MM.1S (cell line): ENCODE data around the gene FYCO1.

Source experiments
- DNase-seq: peaks from one replicate; pipeline ENCODE4 v3.0.0-alpha.2; 2015
- H2AFZ ChIP-seq: fragments of 300-600 bp; sonication (generic); 2 replicates; pipeline ENCODE4 v1.6.0; 2016; ENCODE audit warnings: antibody characterized with exemption, low read length
- H3F3A ChIP-seq: fragments of 300-600 bp; sonication (generic); 2 replicates; pipeline ENCODE4 v1.6.1; 2016; ENCODE audit warnings: mild to moderate bottlenecking, antibody characterized with exemption, low read length, moderate library complexity, mixed read lengths; ENCODE audit not compliant: insufficient read depth
- H3K27ac ChIP-seq: fragments of 300-600 bp; sonication (generic); 2 replicates; pipeline ENCODE4 v1.5.1; 2016; ENCODE audit warnings: mild to moderate bottlenecking, low read length
- H3K27me3 ChIP-seq: fragments of 300-600 bp; sonication (generic); replicated peaks from 2 replicates; pipeline ENCODE4 v1.6.0; 2016; ENCODE audit warnings: low read length; ENCODE audit not compliant: insufficient read depth
- H3K36me3 ChIP-seq: fragments of 300-600 bp; sonication (generic); replicated peaks from 2 replicates; pipeline ENCODE4 v1.6.1; 2016; ENCODE audit warnings: mild to moderate bottlenecking, low read length, mixed read lengths; ENCODE audit not compliant: insufficient read depth
- H3K4me1 ChIP-seq: fragments of 300-600 bp; sonication (generic); 2 replicates; pipeline ENCODE4 v1.6.1; 2016; ENCODE audit warnings: low read length, mixed read lengths
- H3K4me2 ChIP-seq: fragments of 300-600 bp; sonication (generic); 2 replicates; pipeline ENCODE4 v1.6.0; 2016; ENCODE audit warnings: low read depth, low read length
- H3K4me3 ChIP-seq: fragments of 300-600 bp; sonication (generic); 2 replicates; pipeline ENCODE4 v1.5.1; 2016; ENCODE audit warnings: low read length, mixed read lengths
- H3K79me2 ChIP-seq: fragments of 300-600 bp; sonication (generic); 2 replicates; pipeline ENCODE4 v1.6.1; 2016; ENCODE audit warnings: mixed run types, low read length, mixed read lengths
- H3K9ac ChIP-seq: fragments of 300-600 bp; sonication (generic); 2 replicates; pipeline ENCODE4 v1.6.1; 2016; ENCODE audit warnings: low read length, mixed read lengths
- H3K9me2 ChIP-seq: fragments of 300-600 bp; sonication (generic); replicated peaks from 2 replicates; pipeline ENCODE4 v1.6.1; 2016; ENCODE audit warnings: mild to moderate bottlenecking, low read length, mixed read lengths; ENCODE audit not compliant: insufficient read depth
- H3K9me3 ChIP-seq: fragments of 300-600 bp; sonication (generic); replicated peaks from 2 replicates; pipeline ENCODE4 v1.6.1; 2016; ENCODE audit warnings: mild to moderate bottlenecking, low read length, mixed read lengths; ENCODE audit not compliant: insufficient read depth
- H4K20me1 ChIP-seq: fragments of 300-600 bp; sonication (generic); 2 replicates; pipeline ENCODE4 v1.6.1; 2016; ENCODE audit warnings: mild to moderate bottlenecking, low read length, moderate library complexity, mixed read lengths; ENCODE audit not compliant: insufficient read depth
- EZH2 ChIP-seq: fragments of 300-600 bp; sonication (generic); optimal IDR thresholded peaks from 2 replicates; pipeline ENCODE3; 2017; ENCODE audit warnings: low read depth, mild to moderate bottlenecking, antibody characterized with exemption, low read length, mixed read lengths
- EZH2phosphoT487 ChIP-seq: fragments of 300-600 bp; sonication (generic); IDR thresholded peaks from 2 replicates; pipeline ENCODE4 v1.6.1; 2018; ENCODE audit warnings: antibody characterized with exemption, low read length
- TF ChIP-seq, protein P1 (sequence below): fragments of 300-600 bp; sonication (generic); IDR thresholded peaks from 2 replicates; pipeline ENCODE4 v1.5.1; 2016; ENCODE audit warnings: antibody characterized with exemption, low read length, mixed read lengths

The FYCO1 gene

DNA sequence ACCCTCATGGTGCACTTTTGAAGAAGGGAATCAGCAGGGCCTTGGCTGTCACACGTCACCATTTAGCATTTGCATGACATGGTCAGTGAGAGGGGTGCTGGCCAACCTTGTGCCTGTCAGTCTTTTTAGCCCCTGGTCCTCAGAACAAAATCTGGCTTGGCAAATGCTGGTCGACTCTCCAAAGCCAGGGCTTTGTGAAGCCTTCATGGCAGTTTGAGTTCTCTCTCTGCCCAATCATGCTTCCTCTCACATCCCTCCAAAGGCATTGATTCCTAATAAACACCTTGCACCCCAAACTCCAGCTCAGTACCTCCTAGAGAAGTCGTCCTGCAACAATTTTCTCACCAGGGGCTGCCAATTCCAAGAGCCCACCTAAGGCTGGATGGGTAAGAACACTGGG lies 89.9 kb downstream of the FYCO1 start:
- Histone ChIP-seq H3K36me3 (no peaks in the 10 kb centered on the region), H3F3A (no peaks in the 10 kb centered on the region), H3K4me3 (no peak overlapping the region), H3K9me3 (no peaks in the 10 kb centered on the region), H3K4me2 (no peak overlapping the region), H3K9ac (no peak overlapping the region), H3K79me2 (no peaks in the 10 kb centered on the region), H3K4me1 (no peaks in the 10 kb centered on the region), H2AFZ (no peak overlapping the region), H3K27me3 (no peaks in the 10 kb centered on the region), H3K27ac (no peak overlapping the region), H3K9me2 (no peaks in the 10 kb centered on the region), H4K20me1 (no peaks in the 10 kb centered on the region)
- DNase-seq, result no peak
- TF ChIP-seq EZH2phosphoT487 (no peak), EZH2 (no peak)
- TF ChIP-seq, protein P1, sequence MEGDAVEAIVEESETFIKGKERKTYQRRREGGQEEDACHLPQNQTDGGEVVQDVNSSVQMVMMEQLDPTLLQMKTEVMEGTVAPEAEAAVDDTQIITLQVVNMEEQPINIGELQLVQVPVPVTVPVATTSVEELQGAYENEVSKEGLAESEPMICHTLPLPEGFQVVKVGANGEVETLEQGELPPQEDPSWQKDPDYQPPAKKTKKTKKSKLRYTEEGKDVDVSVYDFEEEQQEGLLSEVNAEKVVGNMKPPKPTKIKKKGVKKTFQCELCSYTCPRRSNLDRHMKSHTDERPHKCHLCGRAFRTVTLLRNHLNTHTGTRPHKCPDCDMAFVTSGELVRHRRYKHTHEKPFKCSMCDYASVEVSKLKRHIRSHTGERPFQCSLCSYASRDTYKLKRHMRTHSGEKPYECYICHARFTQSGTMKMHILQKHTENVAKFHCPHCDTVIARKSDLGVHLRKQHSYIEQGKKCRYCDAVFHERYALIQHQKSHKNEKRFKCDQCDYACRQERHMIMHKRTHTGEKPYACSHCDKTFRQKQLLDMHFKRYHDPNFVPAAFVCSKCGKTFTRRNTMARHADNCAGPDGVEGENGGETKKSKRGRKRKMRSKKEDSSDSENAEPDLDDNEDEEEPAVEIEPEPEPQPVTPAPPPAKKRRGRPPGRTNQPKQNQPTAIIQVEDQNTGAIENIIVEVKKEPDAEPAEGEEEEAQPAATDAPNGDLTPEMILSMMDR, result no peak

DNA sequence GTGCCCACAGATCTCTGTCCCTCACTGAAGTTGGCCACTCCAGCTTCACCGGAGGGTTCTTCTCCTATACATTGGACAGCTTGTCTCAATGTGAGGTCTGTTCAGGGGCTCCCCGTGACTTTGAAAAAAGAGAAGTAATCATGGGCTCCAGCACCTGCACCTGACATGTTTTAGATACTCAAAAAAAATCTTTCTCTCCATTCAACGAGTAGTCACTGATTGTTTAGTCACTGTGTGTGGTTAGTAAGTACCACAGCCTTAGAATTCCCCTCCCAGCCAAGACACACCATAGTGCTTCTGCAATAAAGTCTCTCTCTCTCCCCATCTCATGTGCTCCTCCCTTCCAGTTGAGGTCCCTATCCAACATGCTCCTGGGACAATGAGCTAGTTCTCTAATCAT lies 90.7 kb downstream of the FYCO1 start:
- Histone ChIP-seq H3K9ac (no peak overlapping the region), H3K9me3 (no peaks in the 10 kb centered on the region), H3K27me3 (no peaks in the 10 kb centered on the region), H3K27ac (no peak overlapping the region), H4K20me1 (no peaks in the 10 kb centered on the region), H3K4me2 (no peak overlapping the region), H2AFZ (no peak overlapping the region), H3K4me3 (no peak overlapping the region), H3K9me2 (no peaks in the 10 kb centered on the region), H3F3A (no peaks in the 10 kb centered on the region), H3K36me3 (no peaks in the 10 kb centered on the region), H3K79me2 (no peaks in the 10 kb centered on the region), H3K4me1 (no peaks in the 10 kb centered on the region)
- TF ChIP-seq, protein P1, result no peak
- TF ChIP-seq EZH2phosphoT487, result no peak
- TF ChIP-seq EZH2, result no peak
- no peak for DNase-seq

DNA sequence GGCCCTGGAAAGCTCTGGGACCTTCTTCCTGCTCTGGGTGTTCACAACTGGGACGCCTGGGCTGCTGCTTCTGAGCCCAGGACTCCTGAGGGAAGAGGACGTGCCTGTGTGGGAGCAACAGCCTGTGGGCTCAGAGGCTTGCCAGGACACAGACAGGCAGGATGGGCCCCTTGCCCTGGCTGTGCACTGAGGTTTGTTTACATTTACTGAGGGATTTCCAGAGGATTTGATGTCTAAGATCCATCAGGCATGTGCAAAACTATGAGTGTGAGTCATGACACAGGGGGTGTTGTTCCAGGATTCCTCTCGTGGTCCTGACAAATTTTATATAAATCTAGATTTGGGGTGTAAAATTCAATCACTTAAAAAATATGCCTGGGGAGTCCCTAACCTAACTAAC lies 98.7 kb downstream of the FYCO1 start:
- TF ChIP-seq EZH2phosphoT487 (no peak), EZH2 (no peak)
- TF ChIP-seq, protein P1, result no peak
- H3K36me3 ChIP-seq, result no peaks in the 10 kb centered on the region
- H4K20me1 ChIP-seq, result no peaks in the 10 kb centered on the region
- no peaks in the 10 kb centered on the region for H3F3A ChIP-seq
- H3K27me3 ChIP-seq, result no peaks in the 10 kb centered on the region
- H3K9me2 ChIP-seq, result no peaks in the 10 kb centered on the region
- no peak for DNase-seq
- H3K79me2 ChIP-seq, result no peaks in the 10 kb centered on the region
- no peak overlapping the region for H3K4me3 ChIP-seq
- no peak overlapping the region for H3K4me2 ChIP-seq
- no peaks in the 10 kb centered on the region for H3K9me3 ChIP-seq
- H3K9ac ChIP-seq, result no peak overlapping the region
- H3K4me1 ChIP-seq, result no peaks in the 10 kb centered on the region
- H3K27ac ChIP-seq, result no peak overlapping the region
- H2AFZ ChIP-seq, result no peak overlapping the region
